Measurements from ENCODE around the gene DSEL. TPM values are rescaled to one million over a fixed set of nuclear protein-coding genes. Genes with fewer than 3 reads are reported as not detected.

Gene DSEL
- total RNA-seq, 1 donor from 2014 or later = 19.1 TPM

DNA sequence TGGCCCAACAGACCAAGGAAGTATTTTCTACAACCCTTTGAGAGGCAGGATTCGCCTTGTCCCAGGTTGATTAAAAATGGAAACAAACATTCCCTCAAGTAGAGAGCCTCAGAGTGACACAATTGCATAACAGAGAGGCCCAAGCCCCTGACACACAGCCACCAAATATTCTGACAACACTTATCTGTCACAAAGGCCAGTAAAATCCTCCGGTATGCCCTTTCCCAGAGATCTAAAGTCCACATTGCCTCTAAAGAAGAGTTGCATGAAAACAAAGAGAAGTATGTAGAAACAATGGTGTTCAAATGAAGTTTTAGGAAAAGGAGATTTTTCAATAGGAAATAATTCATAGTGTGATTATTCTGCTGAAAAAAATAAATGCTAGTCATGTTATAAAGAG, 32.1 kb downstream of the DSEL start:
- no peaks in the 10 kb centered on the region for H3K27me3 ChIP-seq
- peaks cover 0 to 3% of the 10 kb centered on the region in 2 donors for H3K4me1 ChIP-seq
- DNase-seq (ENCODE audit: low spot score in 2 of 2) = no peak
- intact Hi-C loops (cut with DNase I) = no loop called here
- no peak overlapping the region for H3K27ac ChIP-seq
- no peaks in the 10 kb centered on the region for H3K9me3 ChIP-seq
- no peaks in the 10 kb centered on the region for H3K36me3 ChIP-seq
- TF ChIP-seq CTCF (IDR thresholded peaks at IDR 0.05) = no peak
- H3K4me3 ChIP-seq = no peak overlapping the region

- Histone ChIP-seq H3K4me1 (peaks cover 0 to 3% of the 10 kb centered on the region in 2 donors), H3K27ac (no peak overlapping the region), H3K4me3 (no peak overlapping the region), H3K9me3 (no peaks in the 10 kb centered on the region), H3K27me3 (no peaks in the 10 kb centered on the region), H3K36me3 (no peaks in the 10 kb centered on the region)
- intact Hi-C loops (cut with DNase I) = no loop called here
- no peak for TF ChIP-seq CTCF (IDR thresholded peaks at IDR 0.05)
- DNase-seq (ENCODE audit: low spot score in 2 of 2) = no peak
Observed at GRCh38 chr18:67483952-67484351, 32.6 kb downstream of the DSEL start.

- no peak for DNase-seq (ENCODE audit: low spot score in 2 of 2)
- H3K27ac ChIP-seq = no peak overlapping the region
- intact Hi-C loops (cut with DNase I) = no loop called here
- TF ChIP-seq CTCF (IDR thresholded peaks at IDR 0.05) = no peak
- no peaks in the 10 kb centered on the region for H3K27me3 ChIP-seq
- H3K9me3 ChIP-seq = no peaks in the 10 kb centered on the region
- no peaks in the 10 kb centered on the region for H3K36me3 ChIP-seq
- no peak overlapping the region for H3K4me3 ChIP-seq
- H3K4me1 ChIP-seq = peaks cover 0 to 3% of the 10 kb centered on the region in 2 donors
Observed at GRCh38 chr18:67483237-67483636, 33.3 kb downstream of the DSEL start.

DNA sequence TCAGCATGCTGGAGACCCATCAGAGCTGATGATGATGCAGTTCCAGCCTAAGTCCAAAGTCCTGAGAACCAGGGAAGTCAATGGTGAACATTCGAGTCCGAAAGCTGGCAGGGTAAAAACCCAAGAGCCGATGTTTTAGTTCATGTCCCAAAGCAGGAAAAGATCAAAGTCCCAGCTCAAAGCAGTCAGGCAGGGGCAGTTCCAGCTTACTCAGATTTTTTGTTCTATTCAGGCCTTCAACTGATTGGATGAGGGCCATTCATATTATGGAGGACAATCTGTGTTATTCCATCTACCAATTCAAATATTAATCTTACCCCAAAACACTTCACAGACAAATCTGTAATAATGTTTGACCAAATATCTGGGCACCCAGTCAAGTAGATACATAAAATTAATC, 38.3 kb downstream of the DSEL start:
- Histone ChIP-seq H3K4me3 (no peak overlapping the region), H3K27me3 (no peaks in the 10 kb centered on the region), H3K36me3 (no peaks in the 10 kb centered on the region), H3K4me1 (peaks cover 0 to 1% of the 10 kb centered on the region in 2 donors), H3K9me3 (no peaks in the 10 kb centered on the region), H3K27ac (no peak overlapping the region)
- no peak for DNase-seq (ENCODE audit: low spot score in 2 of 2)
- TF ChIP-seq CTCF (IDR thresholded peaks at IDR 0.05) = no peak
- intact Hi-C loops (cut with DNase I) = no loop called here

GRCh38 chr18:67477522-67477921, 39.0 kb downstream of the DSEL start:
- no peak for TF ChIP-seq CTCF (IDR thresholded peaks at IDR 0.05)
- DNase-seq (ENCODE audit: low spot score in 2 of 2) = no peak
- H3K36me3 ChIP-seq = no peaks in the 10 kb centered on the region
- intact Hi-C loops (cut with DNase I) = no loop called here
- H3K4me1 ChIP-seq = no peaks in the 10 kb centered on the region
- no peak overlapping the region for H3K4me3 ChIP-seq
- H3K9me3 ChIP-seq = no peaks in the 10 kb centered on the region
- no peaks in the 10 kb centered on the region for H3K27me3 ChIP-seq
- no peak overlapping the region for H3K27ac ChIP-seq

- TF ChIP-seq CTCF (IDR thresholded peaks at IDR 0.05) = no peak
- no peaks in the 10 kb centered on the region for H3K36me3 ChIP-seq
- DNase-seq (ENCODE audit: low spot score in 2 of 2) = no peak
- H3K4me1 ChIP-seq = no peaks in the 10 kb centered on the region
- intact Hi-C loops (cut with DNase I) = no loop called here
- H3K27me3 ChIP-seq = no peaks in the 10 kb centered on the region
- no peak overlapping the region for H3K27ac ChIP-seq
- H3K9me3 ChIP-seq = no peaks in the 10 kb centered on the region
- H3K4me3 ChIP-seq = no peak overlapping the region
Observed at GRCh38 chr18:67476585-67476984, 39.9 kb downstream of the DSEL start.
